Caco-2 (cell line): Measurements from ENCODE around the gene SLC28A2. TPM values are rescaled to one million over a fixed set of nuclear protein-coding genes. Genes with fewer than 3 reads are reported as not detected.
"Not testable (repeated sequence)": the region's sequence is repeated elsewhere in the genome, so short reads cannot be mapped to it uniquely, and the experiment has no call there.

Experiments
- BruUV-seq: library from RNA; stranded (reverse); fragments of 400-500 nt; replicated peaks from 2 replicates; lab custom pipeline; 2021; lab: Mats Ljungman, UMichigan
- CTCF ChIA-PET: fragments of 300-600 bp; sonication (Branson Sonifier 250); formaldehyde crosslinking; loops from one replicate; lab custom pipeline; 2022; ENCODE audit warnings: antibody characterized with exemption; lab: Charles Lee
- POLR2A ChIA-PET: fragments of 300-600 bp; sonication (Branson Sonifier 250); formaldehyde crosslinking; loops from one replicate; lab custom pipeline; 2022; ENCODE audit warnings: antibody characterized with exemption; lab: Charles Lee
- DNase-seq, 2 experiments: peaks; one replicate each; pipeline versions ENCODE4 v3.0.0 to v3.0.0-alpha.2; 2020 to 2022
- H3K27me3 ChIP-seq: replicated peaks from 2 replicates; pipeline ENCODE4 v1.6.0; 2011; ENCODE audit warnings: low read length; ENCODE audit not compliant: control insufficient read depth, insufficient read depth
- H3K36me3 ChIP-seq: 2 replicates; pipeline ENCODE4 v1.5.1; 2011; ENCODE audit warnings: low read length; ENCODE audit not compliant: control insufficient read depth, insufficient read depth
- H3K4me1 ChIP-seq: fragments of 250-450 bp; sonication (Bioruptor Pico); 2 replicates; pipeline ENCODE4 v1.5.1; 2020; ENCODE audit warnings: mild to moderate bottlenecking
- H3K4me3 ChIP-seq: 2 replicates; pipeline ENCODE4 v1.5.1; 2011; ENCODE audit warnings: low read depth, mild to moderate bottlenecking, control low read depth, low read length
- H3K9me3 ChIP-seq: fragments of 250-450 bp; sonication (Bioruptor Pico); 2 replicates; pipeline ENCODE4 v1.5.1; 2020; ENCODE audit warnings: mild to moderate bottlenecking, moderate library complexity
- H3K27ac Mint-ChIP-seq: one replicate; pipeline ENCODE4 v1.8.0; 2022; ENCODE audit warnings: mixed read lengths; ENCODE audit not compliant: unreplicated experiment
- H3K27me3 Mint-ChIP-seq: one replicate; pipeline ENCODE4 v1.8.0; 2022; ENCODE audit warnings: mixed read lengths; ENCODE audit not compliant: insufficient read depth, unreplicated experiment
- H3K36me3 Mint-ChIP-seq: one replicate; pipeline ENCODE4 v1.8.0; 2022; ENCODE audit warnings: mild to moderate bottlenecking, mixed read lengths; ENCODE audit not compliant: insufficient read depth, unreplicated experiment
- H3K4me1 Mint-ChIP-seq: one replicate; pipeline ENCODE4 v1.8.0; 2022; ENCODE audit warnings: low read depth, mixed read lengths; ENCODE audit not compliant: unreplicated experiment
- H3K4me3 Mint-ChIP-seq: one replicate; pipeline ENCODE4 v1.8.0; 2022; ENCODE audit warnings: mild to moderate bottlenecking, moderate library complexity, mixed read lengths; ENCODE audit not compliant: unreplicated experiment
- H3K9me3 Mint-ChIP-seq: one replicate; pipeline ENCODE4 v1.8.0; 2022; ENCODE audit warnings: mixed read lengths; ENCODE audit not compliant: unreplicated experiment
- CTCF ChIP-seq, 2 experiments: fragments of 200-600 bp in 1 of 2; IDR thresholded peaks; 1 replicate in 1 of 2; 2 replicates in 1 of 2; pipeline versions ENCODE4 v1.5.1 to v1.8.0; 2011 to 2022; ENCODE audit warnings: antibody characterized with exemption in 1 of 2, control low read depth in 1 of 2, inconsistent platforms in 1 of 2, low read depth in 1 of 2, low read length in 1 of 2, mild to moderate bottlenecking in 1 of 2, moderate library complexity in 1 of 2; ENCODE audit not compliant: insufficient read depth in 1 of 2, severe bottlenecking in 1 of 2, unreplicated experiment in 1 of 2
- intact Hi-C: fragments of 100-400 bp; cut with micrococcal nuclease; formaldehyde crosslinking; loops from one replicate; pipeline ENCODE4 v1.10.0; 2022; ENCODE audit not compliant: unreplicated experiment
- total RNA-seq: library from RNA; stranded (reverse); gene quantifications from 2 replicates; pipeline ENCODE4 v1.2.3, GENCODE V29; 2022

Gene SLC28A2
- total RNA-seq, 1 experiment from 2014 or later: 0.11 TPM

GRCh38 chr15:45288947-45289346 is 36.9 kb downstream of the SLC28A2 start:
- no peaks in the 10 kb centered on the region for H3K27me3 Mint-ChIP-seq
- CTCF ChIA-PET: no interaction called here
- no TSS peak for BruUV-seq
- TF ChIP-seq CTCF (IDR thresholded peaks at IDR 0.05; ENCODE audit: insufficient read depth in 1 of 2, low read depth in 1 of 2, low read length in 1 of 2, severe bottlenecking in 1 of 2, unreplicated experiment in 1 of 2): no peak
- no peak overlapping the region for H3K27ac Mint-ChIP-seq
- peaks cover 25% of the 10 kb centered on the region for H3K4me1 Mint-ChIP-seq
- peaks cover 13% of the 10 kb centered on the region for H3K4me1 ChIP-seq
- peaks cover 24% of the 10 kb centered on the region for H3K9me3 Mint-ChIP-seq
- no peak for DNase-seq
- intact Hi-C loops: no loop called here
- H3K4me3 ChIP-seq: no peak overlapping the region
- POLR2A ChIA-PET: no interaction called here
- H3K9me3 ChIP-seq: 0 out of 2 replicates have a peak, but pooled peaks cover 9% of the 10 kb centered on the region
- no peaks in the 10 kb centered on the region for H3K36me3 ChIP-seq
- peaks cover 12% of the 10 kb centered on the region for H3K36me3 Mint-ChIP-seq
- no peaks in the 10 kb centered on the region for H3K27me3 ChIP-seq
- no peak overlapping the region for H3K4me3 Mint-ChIP-seq

GRCh38 chr15:45291822-45292582 is 40.0 kb downstream of the SLC28A2 start:
- no TSS peak for BruUV-seq

GRCh38 chr15:45293326-45293725 is 41.3 kb downstream of the SLC28A2 start:
- H3K4me3 Mint-ChIP-seq, CTCF ChIA-PET, BruUV-seq, H3K27me3 Mint-ChIP-seq, H3K27ac Mint-ChIP-seq, H3K4me3 ChIP-seq, intact Hi-C loops, H3K27me3 ChIP-seq, POLR2A ChIA-PET, H3K36me3 Mint-ChIP-seq, DNase-seq, H3K36me3 ChIP-seq, H3K4me1 ChIP-seq: not testable (repeated sequence)
- H3K4me1 Mint-ChIP-seq: peaks cover 15% of the 10 kb centered on the region
- H3K9me3 Mint-ChIP-seq: peaks cover 25% of the 10 kb centered on the region
- H3K9me3 ChIP-seq: peaks cover 13% of the 10 kb centered on the region

More at GRCh38 chr15:45291822-45292582, 40.0 kb downstream of the SLC28A2 start:
- H3K4me3 Mint-ChIP-seq: no peak overlapping the region
- no peaks in the 10 kb centered on the region for H3K4me1 ChIP-seq
- H3K4me3 ChIP-seq: no peak overlapping the region
- peaks cover 20% of the 10 kb centered on the region for H3K9me3 Mint-ChIP-seq
- no peak for TF ChIP-seq CTCF (IDR thresholded peaks at IDR 0.05; ENCODE audit: insufficient read depth in 1 of 2, low read depth in 1 of 2, low read length in 1 of 2, severe bottlenecking in 1 of 2, unreplicated experiment in 1 of 2)
- ChIA-PET POLR2A (no interaction called here), CTCF (no interaction called here)
- intact Hi-C loops: no loop called here
- no peaks in the 10 kb centered on the region for H3K36me3 ChIP-seq
- no peak for DNase-seq
- H3K27me3 Mint-ChIP-seq: no peaks in the 10 kb centered on the region
- H3K9me3 ChIP-seq: peaks cover 7% of the 10 kb centered on the region; the same call in 1 of the 2 replicates
- H3K27ac Mint-ChIP-seq: no peak overlapping the region
- H3K36me3 Mint-ChIP-seq: peaks cover 6% of the 10 kb centered on the region
- H3K4me1 Mint-ChIP-seq: peaks cover 16% of the 10 kb centered on the region
- no peaks in the 10 kb centered on the region for H3K27me3 ChIP-seq

GRCh38 chr15:45298964-45299378 is 46.9 kb downstream of the SLC28A2 start:
- H3K4me1 ChIP-seq, CTCF ChIA-PET, BruUV-seq, H3K36me3 ChIP-seq, H3K27ac Mint-ChIP-seq, H3K27me3 Mint-ChIP-seq, DNase-seq, H3K4me3 ChIP-seq, H3K4me3 Mint-ChIP-seq, POLR2A ChIA-PET, intact Hi-C loops, H3K4me1 Mint-ChIP-seq, H3K27me3 ChIP-seq, H3K36me3 Mint-ChIP-seq: not testable (repeated sequence)
- peaks cover 23% of the 10 kb centered on the region for H3K9me3 ChIP-seq
- peaks cover 29% of the 10 kb centered on the region for H3K9me3 Mint-ChIP-seq
